ENCODE results near the gene SMKR1.

- TF ChIP-seq JUND (IDR thresholded peaks at IDR 0.05; ENCODE audit: low read length) (no peak), EP300 (IDR thresholded peaks at IDR 0.05; ENCODE audit: borderline replicate concordance in 1 of 2, low read depth in 2 of 2, low read length in 2 of 2) (no peak), CREB1 (IDR thresholded peaks at IDR 0.05) (no peak), EZH2 (IDR thresholded peaks at IDR 0.05; ENCODE audit: low read depth, low read length, severe bottlenecking) (no peak), POLR2A (IDR thresholded peaks at IDR 0.05; ENCODE audit: control extremely low read depth in 1 of 2, low read depth in 2 of 2, low read length in 2 of 2) (no peak), ZNF274 (IDR thresholded peaks at IDR 0.05; ENCODE audit: borderline replicate concordance, extremely low read depth, low read length) (no peak), SRF (IDR thresholded peaks at IDR 0.05; ENCODE audit: low read depth, low read length) (no peak), CHD2 (IDR thresholded peaks at IDR 0.05; ENCODE audit: low read length) (no peak), TAF1 (IDR thresholded peaks at IDR 0.05; ENCODE audit: low read depth, low read length) (no peak), ATF2 (IDR thresholded peaks at IDR 0.05; ENCODE audit: low read length) (no peak)
- TF ChIP-seq, protein P1, sequence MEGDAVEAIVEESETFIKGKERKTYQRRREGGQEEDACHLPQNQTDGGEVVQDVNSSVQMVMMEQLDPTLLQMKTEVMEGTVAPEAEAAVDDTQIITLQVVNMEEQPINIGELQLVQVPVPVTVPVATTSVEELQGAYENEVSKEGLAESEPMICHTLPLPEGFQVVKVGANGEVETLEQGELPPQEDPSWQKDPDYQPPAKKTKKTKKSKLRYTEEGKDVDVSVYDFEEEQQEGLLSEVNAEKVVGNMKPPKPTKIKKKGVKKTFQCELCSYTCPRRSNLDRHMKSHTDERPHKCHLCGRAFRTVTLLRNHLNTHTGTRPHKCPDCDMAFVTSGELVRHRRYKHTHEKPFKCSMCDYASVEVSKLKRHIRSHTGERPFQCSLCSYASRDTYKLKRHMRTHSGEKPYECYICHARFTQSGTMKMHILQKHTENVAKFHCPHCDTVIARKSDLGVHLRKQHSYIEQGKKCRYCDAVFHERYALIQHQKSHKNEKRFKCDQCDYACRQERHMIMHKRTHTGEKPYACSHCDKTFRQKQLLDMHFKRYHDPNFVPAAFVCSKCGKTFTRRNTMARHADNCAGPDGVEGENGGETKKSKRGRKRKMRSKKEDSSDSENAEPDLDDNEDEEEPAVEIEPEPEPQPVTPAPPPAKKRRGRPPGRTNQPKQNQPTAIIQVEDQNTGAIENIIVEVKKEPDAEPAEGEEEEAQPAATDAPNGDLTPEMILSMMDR (IDR thresholded peaks at IDR 0.05; ENCODE audit: control extremely low read depth in 1 of 3, insufficient read depth in 1 of 3, low read depth in 1 of 3, low read length in 3 of 3): no peak
These were observed 20.0 kb downstream of the SMKR1 start for GRCh38 chr7:129522088-129522970.
